COLO829 (cell line): ENCODE measurements around the gene DISC1.
A peak's percentile ranks its signal among the peaks of the same experiment; 100 is the strongest.

Experiments used
- DNase-seq: peaks from one replicate; pipeline ENCODE4 v3.0.0; 2012; ENCODE audit warnings: low spot score

The DISC1 gene

DNA sequence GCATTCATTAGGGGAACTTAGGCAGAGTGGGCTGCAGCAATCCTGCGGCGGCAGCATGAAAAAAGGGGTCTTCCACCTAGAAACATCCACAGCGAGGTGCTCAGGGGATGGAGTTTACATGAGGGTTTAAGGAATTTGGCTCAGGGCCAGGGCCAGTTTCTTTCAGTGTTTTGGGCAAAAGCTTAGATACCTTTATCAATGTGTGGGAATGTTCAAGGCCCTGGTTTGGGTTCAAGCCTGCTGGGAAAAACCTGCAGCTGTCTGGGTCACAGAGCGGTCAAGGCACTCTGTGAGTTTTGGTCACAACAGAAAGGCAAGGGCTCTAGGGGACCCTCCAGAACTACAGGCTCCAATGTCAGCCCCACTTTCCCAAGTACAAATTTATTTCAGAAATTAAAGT lies 230.3 kb downstream of the DISC1 start:
- DNase-seq = no peak

GRCh38 chr1:231857609-231858135 lies 231.1 kb downstream of the DISC1 start:
- no peak for DNase-seq

DNA sequence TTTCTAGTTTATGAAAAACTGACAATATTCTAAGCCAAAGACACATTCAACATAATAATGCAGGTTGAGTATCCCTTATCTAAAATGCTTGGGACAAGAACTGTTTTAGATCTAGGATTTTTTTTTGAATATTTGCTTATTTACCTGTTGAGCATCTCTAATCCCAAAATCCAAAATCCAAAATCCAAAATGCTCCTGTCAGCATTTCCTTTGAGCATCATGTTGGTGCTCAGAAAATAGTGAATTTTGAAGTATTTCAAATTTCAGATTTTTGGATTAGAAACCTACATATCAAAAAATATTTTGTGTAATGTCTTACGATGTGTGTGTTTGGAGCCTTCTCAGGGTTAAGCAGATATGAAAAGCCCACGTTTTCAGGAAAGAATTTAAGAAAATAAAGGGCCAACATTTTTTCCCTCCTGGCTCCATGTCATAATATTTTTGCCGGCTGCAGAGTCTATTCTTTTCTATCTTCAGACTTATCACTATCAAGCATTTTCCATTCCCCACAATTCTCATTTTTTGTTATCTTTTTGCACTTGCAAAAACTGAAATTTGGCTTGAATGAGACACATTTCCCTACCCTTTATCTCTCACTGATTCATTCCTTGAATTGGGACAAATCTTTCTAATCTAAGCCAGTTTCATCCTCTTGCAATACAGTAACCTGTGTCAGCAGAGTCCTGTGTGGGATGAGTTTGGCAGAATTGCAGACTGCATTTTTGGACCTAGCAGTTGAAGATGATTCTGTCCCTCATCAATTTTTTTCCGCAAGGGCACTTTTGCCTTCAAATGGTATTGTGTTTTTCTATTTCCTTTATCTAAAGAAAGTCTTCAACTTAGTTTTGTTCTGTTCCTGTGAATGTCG lies 233.9 kb downstream of the DISC1 start:
- DNase-seq = no peak

DNA sequence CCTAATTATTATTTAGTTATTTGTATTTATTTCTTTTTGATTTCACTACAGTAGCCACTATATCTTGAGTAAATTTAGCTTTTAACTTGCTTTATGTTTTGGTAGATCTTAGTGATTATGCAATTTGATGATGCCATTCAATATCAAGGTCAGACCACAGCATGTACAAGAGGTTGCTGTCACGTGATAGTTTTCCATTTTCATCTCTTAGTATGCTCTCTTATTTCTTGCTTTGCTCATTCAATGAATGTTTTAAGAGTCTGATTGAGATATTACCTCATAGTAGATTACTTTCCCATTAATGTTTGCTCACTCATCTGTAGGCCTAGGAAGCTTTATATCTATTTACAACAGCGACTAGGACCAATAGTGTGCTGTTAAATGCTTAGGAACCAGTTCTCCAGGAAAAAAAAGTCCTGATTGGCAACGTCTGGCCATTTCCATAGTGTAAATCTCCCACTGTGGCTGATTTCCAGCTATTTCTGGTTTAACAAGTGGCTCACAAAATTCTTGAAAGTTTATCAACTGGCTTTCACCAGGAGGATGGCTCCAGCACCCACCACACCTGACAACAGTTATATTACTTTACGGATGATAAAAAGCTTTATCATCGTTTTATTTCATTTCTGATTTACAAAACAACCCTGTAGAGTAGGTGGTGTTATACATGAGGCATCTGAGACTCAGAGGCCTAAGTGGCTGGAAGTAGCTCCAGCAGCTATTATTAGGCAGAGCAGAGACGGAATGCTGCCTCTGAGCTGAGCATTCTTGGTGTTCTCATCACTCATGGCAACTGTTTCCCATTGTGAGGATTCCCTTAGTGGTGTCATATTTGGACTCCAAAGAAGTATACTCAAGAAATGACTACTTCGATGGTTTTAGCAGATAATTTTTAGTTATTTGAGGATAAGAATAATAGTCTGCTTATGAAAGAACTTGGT lies 235.2 kb downstream of the DISC1 start:
- no peak for DNase-seq

DNA sequence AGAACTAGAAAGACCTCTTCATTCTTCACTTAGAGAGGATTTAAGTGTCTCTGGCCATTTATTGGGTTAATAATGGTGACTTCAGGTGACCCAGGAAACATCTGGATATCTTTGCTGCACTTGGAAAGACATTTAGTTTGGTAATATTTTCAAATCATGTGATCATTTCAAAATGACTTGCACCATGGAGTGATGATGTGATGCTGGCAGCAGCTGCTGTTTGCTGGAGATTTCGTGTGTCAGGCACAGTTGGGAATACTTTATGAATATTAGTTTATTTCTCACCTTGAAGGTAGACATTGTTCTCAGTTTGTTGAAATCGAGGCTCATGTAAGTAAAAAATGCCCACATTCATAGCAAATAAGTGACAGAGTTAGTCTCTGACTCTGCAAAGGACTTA lies 236.0 kb downstream of the DISC1 start:
- DNase-seq = no peak

DNA sequence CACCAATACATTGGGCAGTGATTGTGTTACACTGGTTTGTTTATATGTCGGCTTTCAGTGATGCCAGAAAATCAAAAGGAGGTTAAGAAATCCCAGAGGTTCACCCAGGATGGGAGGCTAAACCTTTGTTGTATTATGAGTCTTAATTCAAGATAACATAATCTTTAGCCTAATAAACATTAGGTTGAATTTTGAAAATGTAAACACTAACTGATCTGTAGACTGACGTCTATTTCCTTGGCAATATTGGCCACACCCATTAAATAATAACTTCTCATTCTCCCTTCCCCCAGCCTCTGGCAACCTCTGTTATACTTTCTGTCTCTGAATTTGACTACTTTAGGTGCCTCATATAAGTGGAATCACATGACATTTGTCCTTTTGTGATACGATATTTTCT lies 238.7 kb downstream of the DISC1 start:
- DNase-seq = no peak

- peak; percentile 69 for DNase-seq
Observed at GRCh38 chr1:231866392-231867331, 240.1 kb downstream of the DISC1 start.

DNA sequence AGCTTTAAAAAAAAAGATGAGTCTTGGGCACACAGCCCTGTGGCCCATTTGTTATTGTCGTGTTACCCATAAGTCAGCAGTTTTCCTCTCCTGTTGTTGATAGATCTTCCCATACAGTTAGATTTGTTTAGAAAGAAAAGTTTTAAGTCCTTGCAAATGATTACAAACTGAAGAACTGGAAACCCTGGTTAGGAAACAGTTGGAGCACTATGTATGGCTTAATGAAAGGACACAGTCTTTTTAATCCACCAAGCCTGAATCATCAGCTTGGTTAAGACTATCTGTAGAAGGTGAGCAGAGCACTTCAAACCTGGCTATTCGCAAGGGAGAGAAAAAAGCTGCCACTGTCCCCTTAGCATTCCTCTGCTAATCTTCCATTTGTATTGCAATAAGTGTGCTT lies 241.0 kb downstream of the DISC1 start:
- peak; percentile 77 for DNase-seq

DNA sequence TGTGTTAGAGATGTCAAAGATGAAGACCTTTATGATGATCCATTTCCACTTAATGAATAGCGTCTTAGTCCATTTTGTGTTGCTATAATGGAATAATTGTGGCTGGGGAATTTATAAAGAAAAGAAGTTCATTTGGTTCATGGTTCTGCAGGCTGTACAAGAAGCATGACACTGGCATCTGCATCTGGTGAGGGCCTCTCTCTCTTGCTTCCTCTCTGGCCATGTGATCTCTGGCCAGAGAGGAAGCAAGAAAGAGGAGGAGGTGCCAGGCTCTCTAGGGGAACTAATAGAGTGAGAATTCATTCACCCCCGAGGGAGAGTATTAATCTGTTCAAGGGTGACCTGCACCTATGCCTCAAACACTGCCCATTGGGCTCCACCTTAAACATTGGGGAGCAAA lies 242.8 kb downstream of the DISC1 start:
- DNase-seq = no peak

DNA sequence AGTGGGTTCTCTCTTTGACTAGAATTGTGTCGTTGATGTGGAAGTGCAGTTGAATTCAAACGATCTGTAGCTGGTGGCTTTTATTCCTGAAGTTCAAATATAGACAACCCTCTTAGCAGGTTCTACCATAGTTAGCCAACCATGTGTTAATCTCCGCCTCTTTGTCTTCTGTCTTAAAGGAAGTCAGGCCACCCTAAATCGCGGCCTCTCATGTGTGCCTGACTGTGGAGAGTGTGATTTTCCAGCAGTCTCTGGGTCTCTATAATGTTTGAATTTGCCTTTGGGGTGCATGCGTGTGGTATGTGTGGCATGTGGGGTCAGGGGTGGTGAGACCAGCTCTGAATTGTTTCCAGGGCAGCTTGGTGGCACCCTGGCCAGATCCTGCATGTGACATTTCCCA lies 244.9 kb downstream of the DISC1 start:
- no peak for DNase-seq

DNA sequence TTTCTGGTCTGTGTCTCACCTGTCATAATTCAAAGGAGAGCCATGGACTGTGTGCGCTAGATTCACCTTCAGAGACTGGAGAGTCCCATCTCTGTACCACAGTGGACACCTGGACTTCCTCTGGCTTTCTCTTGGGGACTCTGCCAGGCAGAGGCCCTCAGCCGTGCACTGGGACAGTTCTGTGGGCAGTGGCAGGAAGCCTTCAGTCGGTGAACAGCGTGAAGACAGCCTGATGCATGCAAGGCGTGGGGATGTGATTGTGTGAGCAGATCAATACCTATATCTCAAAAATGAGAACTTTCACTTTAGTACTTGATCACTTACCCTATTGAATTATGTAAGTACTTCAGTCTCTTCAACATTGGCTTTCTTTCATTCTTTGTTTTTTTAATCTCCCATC lies 245.3 kb downstream of the DISC1 start:
- DNase-seq = no peak

DNA sequence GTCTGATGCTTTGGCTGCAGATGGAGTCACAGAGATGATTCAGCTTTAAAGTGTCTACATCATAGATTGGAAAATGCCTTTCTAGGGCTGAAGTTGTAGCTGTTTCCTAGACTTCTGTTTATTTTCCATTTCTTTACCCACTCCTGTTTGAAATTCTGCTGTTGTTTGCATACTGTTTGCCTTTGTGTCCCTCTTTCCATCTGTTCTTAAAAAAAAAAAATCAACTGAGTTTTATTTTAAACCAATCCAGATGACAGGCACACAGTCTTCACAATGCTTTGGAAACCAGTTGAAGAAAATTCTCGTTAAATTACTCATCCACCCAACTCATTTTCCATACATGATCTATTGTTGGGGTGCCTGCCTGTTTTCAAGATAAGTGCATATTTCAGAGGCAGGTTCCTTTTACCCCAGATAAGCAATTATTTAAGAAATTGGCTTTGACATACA lies 245.9 kb downstream of the DISC1 start:
- no peak for DNase-seq

DNA sequence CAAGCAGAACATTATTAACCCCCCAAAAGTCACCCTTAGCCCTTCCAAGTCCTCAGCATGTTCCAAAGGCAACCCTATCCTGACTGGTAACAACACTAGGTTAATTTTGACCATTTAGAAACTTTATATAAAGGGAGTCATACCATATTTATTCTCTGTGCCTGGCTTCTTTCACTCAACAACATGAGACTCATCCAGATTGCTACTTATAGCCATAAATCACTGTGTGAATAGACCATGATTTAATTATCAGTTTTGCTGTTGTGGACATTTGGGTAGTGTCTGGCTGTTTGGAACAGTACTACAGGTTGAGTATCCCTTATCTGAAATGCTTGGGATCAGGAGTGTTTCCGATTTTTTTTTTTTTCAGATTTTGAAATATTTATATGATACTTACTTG lies 252.1 kb downstream of the DISC1 start:
- no peak for DNase-seq

GRCh38 chr1:231879296-231879695 lies 252.7 kb downstream of the DISC1 start:
- DNase-seq = no peak

- DNase-seq = no peak
Observed at GRCh38 chr1:231882333-231882732, 255.7 kb downstream of the DISC1 start.

DNA sequence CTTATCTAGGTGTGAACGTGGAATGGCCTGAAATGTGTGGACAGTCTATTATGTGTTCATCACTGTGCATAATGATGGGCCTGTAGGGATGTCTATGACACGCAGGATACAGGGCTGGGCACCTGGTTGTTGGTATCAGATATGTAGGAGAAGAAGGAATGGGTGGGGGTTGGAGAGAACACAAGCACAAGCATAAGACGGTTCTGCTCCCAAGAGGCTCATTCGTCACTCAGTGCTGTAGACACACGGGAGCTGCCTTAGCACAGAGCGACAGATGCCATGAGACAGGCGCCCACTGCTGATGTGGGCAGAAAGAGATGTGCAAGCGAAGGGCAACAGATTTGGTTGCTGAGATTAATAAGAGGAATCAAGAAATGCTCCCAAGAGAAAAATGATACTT lies 256.2 kb downstream of the DISC1 start:
- DNase-seq = no peak

- no peak for DNase-seq
Observed at GRCh38 chr1:231883382-231883781, 256.8 kb downstream of the DISC1 start.

GRCh38 chr1:231885209-231885854 lies 258.7 kb downstream of the DISC1 start:
- DNase-seq = no peak

DNA sequence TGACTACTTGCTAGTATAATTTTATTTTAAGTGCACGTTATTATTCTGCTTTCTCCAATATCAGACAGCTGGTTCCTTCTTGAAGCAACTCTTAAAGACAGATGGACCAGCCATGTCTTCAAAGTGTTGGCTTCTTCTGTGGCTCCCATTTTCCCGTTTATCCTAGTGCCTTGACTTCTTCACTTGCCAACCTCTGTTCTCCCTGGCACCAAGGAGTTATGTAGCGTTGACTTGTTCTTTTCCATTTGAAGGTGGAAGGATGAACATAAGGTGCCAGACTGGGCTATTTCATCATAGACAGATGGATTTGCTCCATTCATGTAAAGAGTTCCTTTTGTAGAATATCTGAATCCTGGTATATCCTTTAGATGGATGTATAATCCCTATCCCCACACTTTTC lies 260.6 kb downstream of the DISC1 start:
- no peak for DNase-seq

GRCh38 chr1:231887866-231888265 lies 261.3 kb downstream of the DISC1 start:
- DNase-seq = no peak

- no peak for DNase-seq
Observed at GRCh38 chr1:231890791-231891190, 264.2 kb downstream of the DISC1 start.
